HFF-Myc (cell line): ENCODE data around the gene STXBP4.
A peak's percentile ranks its signal among the peaks of the same experiment; 100 is the strongest.

Source experiments
- DNase-seq: peaks from one replicate; pipeline ENCODE4 v3.0.0-alpha.2; 2011; ENCODE audit warnings: low read depth; ENCODE audit errors: extremely low read depth
- H3K4me3 ChIP-seq: replicated peaks from 2 replicates; pipeline ENCODE4 v1.5.1; 2011; ENCODE audit warnings: low read depth, mild to moderate bottlenecking, control low read depth, low read length
- TF ChIP-seq, protein P1 (sequence below): IDR thresholded peaks from 2 replicates; pipeline ENCODE4 v1.5.1; 2012; ENCODE audit warnings: mild to moderate bottlenecking, low read depth, low read length, control low read depth; ENCODE audit errors: missing control alignments

STXBP4 gene

GRCh38 chr17:54947396-54947795, 21.2 kb upstream of the STXBP4 start:
- no peak for DNase-seq
- TF ChIP-seq, protein P1, sequence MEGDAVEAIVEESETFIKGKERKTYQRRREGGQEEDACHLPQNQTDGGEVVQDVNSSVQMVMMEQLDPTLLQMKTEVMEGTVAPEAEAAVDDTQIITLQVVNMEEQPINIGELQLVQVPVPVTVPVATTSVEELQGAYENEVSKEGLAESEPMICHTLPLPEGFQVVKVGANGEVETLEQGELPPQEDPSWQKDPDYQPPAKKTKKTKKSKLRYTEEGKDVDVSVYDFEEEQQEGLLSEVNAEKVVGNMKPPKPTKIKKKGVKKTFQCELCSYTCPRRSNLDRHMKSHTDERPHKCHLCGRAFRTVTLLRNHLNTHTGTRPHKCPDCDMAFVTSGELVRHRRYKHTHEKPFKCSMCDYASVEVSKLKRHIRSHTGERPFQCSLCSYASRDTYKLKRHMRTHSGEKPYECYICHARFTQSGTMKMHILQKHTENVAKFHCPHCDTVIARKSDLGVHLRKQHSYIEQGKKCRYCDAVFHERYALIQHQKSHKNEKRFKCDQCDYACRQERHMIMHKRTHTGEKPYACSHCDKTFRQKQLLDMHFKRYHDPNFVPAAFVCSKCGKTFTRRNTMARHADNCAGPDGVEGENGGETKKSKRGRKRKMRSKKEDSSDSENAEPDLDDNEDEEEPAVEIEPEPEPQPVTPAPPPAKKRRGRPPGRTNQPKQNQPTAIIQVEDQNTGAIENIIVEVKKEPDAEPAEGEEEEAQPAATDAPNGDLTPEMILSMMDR: no peak
- H3K4me3 ChIP-seq: no peak overlapping the region

DNA sequence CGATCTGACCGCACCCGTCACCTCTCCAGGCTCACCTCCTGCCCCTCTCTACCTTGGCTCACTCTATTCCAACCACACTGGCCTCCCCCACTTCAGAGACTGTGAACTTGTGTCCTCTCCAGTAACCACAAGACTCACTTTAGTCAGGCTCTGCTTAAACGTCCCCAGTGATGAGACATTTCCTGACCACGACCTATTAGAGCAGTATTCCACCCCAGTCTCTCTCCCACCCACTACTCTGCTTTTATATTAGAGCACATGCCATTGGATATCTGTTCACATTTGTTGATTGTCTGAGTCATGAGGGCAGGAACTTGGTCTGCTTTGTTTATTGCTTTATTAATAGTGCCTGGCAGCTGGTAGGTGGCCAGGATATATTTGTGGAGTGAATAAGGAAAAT, 20.2 kb upstream of the STXBP4 start:
- DNase-seq: peak; percentile 93
- TF ChIP-seq, protein P1: no peak
- no peak overlapping the region for H3K4me3 ChIP-seq

DNA sequence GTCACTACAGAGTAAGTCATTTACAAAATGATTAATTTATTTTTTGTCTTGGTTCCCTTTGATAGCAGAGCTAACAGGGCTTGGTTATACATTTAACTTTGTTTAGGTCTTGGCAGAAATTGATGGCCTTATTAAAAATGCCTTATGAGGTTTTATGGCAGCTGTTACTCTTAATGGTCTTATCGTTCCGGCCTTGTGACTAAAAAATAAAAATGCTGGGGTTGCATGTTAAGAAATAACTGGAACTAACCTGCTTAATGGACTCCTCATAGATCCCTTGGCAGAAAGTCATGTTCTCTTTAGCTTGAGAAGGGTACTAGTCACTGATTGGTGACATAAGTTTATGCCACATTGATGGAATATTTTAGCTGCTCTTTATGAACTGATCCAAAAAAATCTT, 18.4 kb upstream of the STXBP4 start:
- TF ChIP-seq, protein P1: no peak
- H3K4me3 ChIP-seq: no peak overlapping the region
- no peak for DNase-seq

DNA sequence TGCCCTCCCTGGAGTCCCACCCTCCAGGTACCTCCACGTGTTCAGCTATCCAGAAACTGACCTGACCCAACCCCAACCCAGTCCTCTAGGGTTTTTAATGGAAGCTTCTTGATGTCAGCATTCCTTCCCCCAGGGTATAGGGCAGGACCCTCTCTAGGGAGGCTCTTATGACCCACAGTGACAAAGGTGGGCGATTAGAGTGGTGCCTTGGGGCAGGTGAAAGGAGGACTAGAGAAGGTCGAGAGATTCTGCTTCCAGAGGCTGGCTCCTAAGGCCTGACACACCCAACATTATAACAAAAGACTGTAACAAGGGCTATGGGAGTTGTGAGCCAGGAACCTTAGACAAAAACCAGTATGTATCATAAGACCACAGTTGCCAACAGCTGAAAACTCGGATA, 17.3 kb upstream of the STXBP4 start:
- TF ChIP-seq, protein P1: no peak
- no peak overlapping the region for H3K4me3 ChIP-seq
- no peak for DNase-seq

DNA sequence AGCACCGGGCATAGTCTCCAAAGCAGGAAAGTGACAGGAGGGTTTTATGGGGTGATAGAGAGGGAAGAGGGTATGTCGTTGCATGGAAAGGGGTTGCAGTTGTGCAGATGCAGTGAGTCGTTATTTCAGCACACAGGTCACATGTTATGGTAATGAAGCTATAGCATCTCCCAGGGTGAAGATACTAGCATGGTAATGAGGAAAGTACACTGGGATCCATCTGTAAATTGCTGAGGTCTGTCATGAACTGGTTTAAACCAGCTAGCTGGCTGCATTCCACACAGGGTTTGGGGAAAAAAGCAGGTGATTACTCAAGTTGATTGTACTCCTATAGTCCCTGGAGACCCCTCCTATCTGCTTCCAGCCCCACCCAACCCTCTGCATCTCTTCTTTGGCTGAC, 11.8 kb upstream of the STXBP4 start:
- TF ChIP-seq, protein P1: no peak
- no peak overlapping the region for H3K4me3 ChIP-seq
- DNase-seq: no peak

GRCh38 chr17:54967621-54968261, 824 bp upstream of the STXBP4 start:
- peak overlapping the region; percentile 75 for H3K4me3 ChIP-seq
- DNase-seq: no peak
- TF ChIP-seq, protein P1: no peak

- TF ChIP-seq, protein P1: no peak
- no peak for DNase-seq
- H3K4me3 ChIP-seq: peak overlapping the region; percentile 75
These were observed 395 bp downstream of the STXBP4 start for GRCh38 chr17:54968988-54969332.
